HepG2 (cell line): Measurements from ENCODE around the gene OSGIN1. TPM values are rescaled to one million over a fixed set of nuclear protein-coding genes. Genes with fewer than 3 reads are reported as not detected.

Experiments used
- ARHGAP35 ChIP-seq: sonication (generic); formaldehyde crosslinking; IDR thresholded peaks from 2 replicates; pipeline ENCODE4 v1.9.0; 2022; ENCODE audit warnings: mild to moderate bottlenecking, inconsistent platforms, moderate library complexity, missing genetic modification reagents, borderline replicate concordance
- BCL3 ChIP-seq: sonication (generic); formaldehyde crosslinking; IDR thresholded peaks from 2 replicates; pipeline ENCODE4 v1.5.1; 2020; ENCODE audit warnings: mild to moderate bottlenecking, missing genetic modification reagents, moderate library complexity
- CCDC6 ChIP-seq: sonication (generic); formaldehyde crosslinking; IDR thresholded peaks from 2 replicates; pipeline ENCODE4 v1.8.1; 2022; ENCODE audit warnings: mild to moderate bottlenecking, missing genetic modification reagents, moderate library complexity
- ERF ChIP-seq: IDR thresholded peaks from 2 replicates; pipeline ENCODE4 v1.6.1; 2018; ENCODE audit warnings: missing biosample characterization, missing genetic modification reagents
- FOSL1 ChIP-seq: sonication (generic); formaldehyde crosslinking; IDR thresholded peaks from 2 replicates; pipeline ENCODE4 v1.9.0; 2021; ENCODE audit warnings: missing genetic modification reagents, borderline replicate concordance
- GATAD2A ChIP-seq: IDR thresholded peaks from 2 replicates; pipeline ENCODE4 v1.6.1; 2016
- HMGXB4 ChIP-seq, 2 experiments: sonication (generic) in 1 of 2; formaldehyde crosslinking in 1 of 2; IDR thresholded peaks; 2 replicates each; pipeline versions ENCODE4 v1.4.0 to v1.6.1; 2018 to 2020; ENCODE audit warnings: missing genetic modification reagents in 2 of 2, borderline replicate concordance in 1 of 2, low read depth in 1 of 2, mild to moderate bottlenecking in 1 of 2, missing biosample characterization in 1 of 2
- IKZF5 ChIP-seq: IDR thresholded peaks from 2 replicates; pipeline ENCODE4 v1.6.1; 2018; ENCODE audit warnings: missing genetic modification reagents, mild to moderate bottlenecking, missing compliant biosample characterization
- MTERF4 ChIP-seq: sonication (generic); formaldehyde crosslinking; IDR thresholded peaks from 2 replicates; pipeline ENCODE4 v1.8.0; 2023; ENCODE audit warnings: mild to moderate bottlenecking, missing genetic modification reagents
- NFATC3 ChIP-seq: sonication (generic); formaldehyde crosslinking; IDR thresholded peaks from 2 replicates; pipeline ENCODE4 v1.5.1; 2020; ENCODE audit warnings: mild to moderate bottlenecking, missing genetic modification reagents
- ZNF143 ChIP-seq: sonication (generic); formaldehyde crosslinking; IDR thresholded peaks from 2 replicates; pipeline ENCODE4 v1.4.0; 2020; ENCODE audit warnings: missing genetic modification reagents
- ZNF20 ChIP-seq: sonication (generic); formaldehyde crosslinking; IDR thresholded peaks from 2 replicates; pipeline ENCODE4 v1.4.0; 2020; ENCODE audit warnings: mild to moderate bottlenecking, moderate library complexity, missing genetic modification reagents
- ZNF747 ChIP-seq: sonication (generic); formaldehyde crosslinking; IDR thresholded peaks from 2 replicates; pipeline ENCODE4 v1.8.1; 2023; ENCODE audit warnings: missing genetic modification reagents, mild to moderate bottlenecking, borderline replicate concordance
- polyA plus RNA-seq, 8 experiments: library from polyadenylated mRNA; depleted of rRNA in 3 of 8; stranded (reverse) in 7 of 8; unstranded in 1 of 8; fragments of >200 nt; fragmentation: Illumina TruSeq in 4 of 8; extraction: Trizol in 4 of 8; gene quantifications; 2 replicates each; pipeline versions ENCODE4 v1.2.1 to v1.2.3, GENCODE V29; 2011 to 2016; ENCODE audit warnings: low read depth in 4 of 8, missing spikeins in 1 of 8, mixed read lengths in 1 of 8; ENCODE audit not compliant: insufficient read depth in 1 of 8
- total RNA-seq, 5 experiments: library from RNA; depleted of rRNA; stranded (reverse); fragments of >200 nt; fragmentation: Illumina TruSeq; extraction: Trizol; gene quantifications; 2 replicates each; pipeline ENCODE4 v1.2.3, GENCODE V29; 2016; ENCODE audit warnings: low read depth in 1 of 5
- TF ChIP-seq, protein P1 (sequence below): sonication (generic); formaldehyde crosslinking; conservative IDR thresholded peaks from 2 replicates; pipeline ENCODE4 v1.4.0; 2020; ENCODE audit warnings: missing genetic modification reagents
- TF ChIP-seq, protein P2 (sequence below): sonication (generic); formaldehyde crosslinking; IDR thresholded peaks from 2 replicates; pipeline ENCODE4 v1.4.0; 2020; ENCODE audit warnings: mild to moderate bottlenecking, missing genetic modification reagents
- TF ChIP-seq, protein P3 (sequence below): sonication (generic); formaldehyde crosslinking; IDR thresholded peaks from 2 replicates; pipeline ENCODE4 v1.4.0; 2020; ENCODE audit warnings: missing genetic modification reagents, borderline replicate concordance

Gene OSGIN1
- total and polyA plus RNA-seq, 2 of the 13 experiments (the other 11 are each of a cell fraction or from before 2014, with no cell fraction given) = 20.5 to 27.1 TPM

GRCh38 chr16:83947642-83948234 is 5.3 kb upstream of the OSGIN1 start (continued):
- no peak for TF ChIP-seq ARHGAP35 (CRISPR knock-in tag)
- 0 out of 2 replicates have a peak, but pooled peaks have one; percentile 17 for TF ChIP-seq ERF
- TF ChIP-seq MTERF4 (CRISPR knock-in tag) = 0 out of 2 replicates have a peak, but pooled peaks have one; percentile 41
- no peak for TF ChIP-seq CCDC6 (CRISPR knock-in tag)
- TF ChIP-seq ZNF143 (CRISPR knock-in tag) = 0 out of 2 replicates have a peak, but pooled peaks have one; percentile 20
- peak; percentile 58; the same call in 1 of the 2 replicates for TF ChIP-seq IKZF5
- TF ChIP-seq, protein P1, sequence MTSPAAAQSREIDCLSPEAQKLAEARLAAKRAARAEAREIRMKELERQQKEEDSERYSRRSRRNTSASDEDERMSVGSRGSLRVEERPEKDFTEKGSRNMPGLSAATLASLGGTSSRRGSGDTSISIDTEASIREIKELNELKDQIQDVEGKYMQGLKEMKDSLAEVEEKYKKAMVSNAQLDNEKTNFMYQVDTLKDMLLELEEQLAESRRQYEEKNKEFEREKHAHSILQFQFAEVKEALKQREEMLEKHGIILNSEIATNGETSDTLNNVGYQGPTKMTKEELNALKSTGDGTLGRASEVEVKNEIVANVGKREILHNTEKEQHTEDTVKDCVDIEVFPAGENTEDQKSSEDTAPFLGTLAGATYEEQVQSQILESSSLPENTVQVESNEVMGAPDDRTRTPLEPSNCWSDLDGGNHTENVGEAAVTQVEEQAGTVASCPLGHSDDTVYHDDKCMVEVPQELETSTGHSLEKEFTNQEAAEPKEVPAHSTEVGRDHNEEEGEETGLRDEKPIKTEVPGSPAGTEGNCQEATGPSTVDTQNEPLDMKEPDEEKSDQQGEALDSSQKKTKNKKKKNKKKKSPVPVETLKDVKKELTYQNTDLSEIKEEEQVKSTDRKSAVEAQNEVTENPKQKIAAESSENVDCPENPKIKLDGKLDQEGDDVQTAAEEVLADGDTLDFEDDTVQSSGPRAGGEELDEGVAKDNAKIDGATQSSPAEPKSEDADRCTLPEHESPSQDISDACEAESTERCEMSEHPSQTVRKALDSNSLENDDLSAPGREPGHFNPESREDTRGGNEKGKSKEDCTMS (CRISPR knock-in tag) = no peak
- TF ChIP-seq, protein P2, sequence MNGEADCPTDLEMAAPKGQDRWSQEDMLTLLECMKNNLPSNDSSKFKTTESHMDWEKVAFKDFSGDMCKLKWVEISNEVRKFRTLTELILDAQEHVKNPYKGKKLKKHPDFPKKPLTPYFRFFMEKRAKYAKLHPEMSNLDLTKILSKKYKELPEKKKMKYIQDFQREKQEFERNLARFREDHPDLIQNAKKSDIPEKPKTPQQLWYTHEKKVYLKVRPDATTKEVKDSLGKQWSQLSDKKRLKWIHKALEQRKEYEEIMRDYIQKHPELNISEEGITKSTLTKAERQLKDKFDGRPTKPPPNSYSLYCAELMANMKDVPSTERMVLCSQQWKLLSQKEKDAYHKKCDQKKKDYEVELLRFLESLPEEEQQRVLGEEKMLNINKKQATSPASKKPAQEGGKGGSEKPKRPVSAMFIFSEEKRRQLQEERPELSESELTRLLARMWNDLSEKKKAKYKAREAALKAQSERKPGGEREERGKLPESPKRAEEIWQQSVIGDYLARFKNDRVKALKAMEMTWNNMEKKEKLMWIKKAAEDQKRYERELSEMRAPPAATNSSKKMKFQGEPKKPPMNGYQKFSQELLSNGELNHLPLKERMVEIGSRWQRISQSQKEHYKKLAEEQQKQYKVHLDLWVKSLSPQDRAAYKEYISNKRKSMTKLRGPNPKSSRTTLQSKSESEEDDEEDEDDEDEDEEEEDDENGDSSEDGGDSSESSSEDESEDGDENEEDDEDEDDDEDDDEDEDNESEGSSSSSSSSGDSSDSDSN (CRISPR knock-in tag) = 0 out of 2 replicates have a peak, but pooled peaks have one; percentile 8
- TF ChIP-seq, protein P3, sequence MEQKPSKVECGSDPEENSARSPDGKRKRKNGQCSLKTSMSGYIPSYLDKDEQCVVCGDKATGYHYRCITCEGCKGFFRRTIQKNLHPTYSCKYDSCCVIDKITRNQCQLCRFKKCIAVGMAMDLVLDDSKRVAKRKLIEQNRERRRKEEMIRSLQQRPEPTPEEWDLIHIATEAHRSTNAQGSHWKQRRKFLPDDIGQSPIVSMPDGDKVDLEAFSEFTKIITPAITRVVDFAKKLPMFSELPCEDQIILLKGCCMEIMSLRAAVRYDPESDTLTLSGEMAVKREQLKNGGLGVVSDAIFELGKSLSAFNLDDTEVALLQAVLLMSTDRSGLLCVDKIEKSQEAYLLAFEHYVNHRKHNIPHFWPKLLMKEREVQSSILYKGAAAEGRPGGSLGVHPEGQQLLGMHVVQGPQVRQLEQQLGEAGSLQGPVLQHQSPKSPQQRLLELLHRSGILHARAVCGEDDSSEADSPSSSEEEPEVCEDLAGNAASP (CRISPR knock-in tag) = peak; percentile 45; the same call in 1 of the 2 replicates
- 0 out of 4 replicates have a peak, but pooled peaks of 1 of the 2 experiments have one; percentile 23 for TF ChIP-seq HMGXB4 (CRISPR knock-in tag; IDR thresholded peaks at IDR 0.05; ENCODE audit: borderline replicate concordance in 1 of 2, low read depth in 1 of 2)
- TF ChIP-seq NFATC3 (CRISPR knock-in tag) = no peak
- no peak for TF ChIP-seq ZNF747
- TF ChIP-seq BCL3 (CRISPR knock-in tag) = no peak
- TF ChIP-seq GATAD2A (CRISPR knock-in tag) = peak; percentile 57
- no peak for TF ChIP-seq ZNF20
- no peak for TF ChIP-seq FOSL1 (CRISPR knock-in tag)
